GM12878 (cell line): ENCODE results near the gene FURIN. TPM values are rescaled to one million over a fixed set of nuclear protein-coding genes. Genes with fewer than 3 reads are reported as not detected.

Experiments used
- ATAC-seq: fragments of 200-7000 bp; cut with Tn5 transposase; 3 replicates; pipeline ENCODE4 v1.9.1; 2020; ENCODE audit warnings: mild to moderate bottlenecking, moderate library complexity
- BruUV-seq: library from RNA; stranded (reverse); fragments of 400-500 nt; replicated peaks from 2 replicates; lab custom pipeline; 2021; lab: Mats Ljungman, UMichigan
- CTCF ChIA-PET: fragments of 300-600 bp; sonication (Branson Sonifier 250); formaldehyde crosslinking; extraction: SDS; loops from one replicate; lab custom pipeline; 2021; ENCODE audit warnings: inconsistent platforms; lab: Yijun Ruan, JAX
- POLR2A ChIA-PET: fragments of 350-600 bp; formaldehyde crosslinking; extraction: SDS; loops from one replicate; lab custom pipeline; 2021; ENCODE audit warnings: inconsistent platforms; lab: Charles Lee
- RAD21 ChIA-PET: fragments of 300-600 bp; sonication (Branson Sonifier 250); formaldehyde crosslinking; loops from one replicate; lab custom pipeline; 2023; ENCODE audit warnings: antibody characterized with exemption; ENCODE audit not compliant: unreplicated experiment; lab: Charles Lee
- SMC1A ChIA-PET: fragments of 300-600 bp; sonication (Branson Sonifier 250); formaldehyde crosslinking; loops from one replicate; lab custom pipeline; 2023; ENCODE audit not compliant: unreplicated experiment, uncharacterized antibody; lab: Charles Lee
- DNase-seq: peaks from one replicate; pipeline ENCODE4 v3.0.0-alpha.2; 2011; ENCODE audit warnings: low read depth, low spot score
- FAIRE-seq: peaks from 3 replicates; lab custom pipeline; 2011; peaks lifted over from hg19 to GRCh38; lab: Jason Lieb, UNC
- H2AFZ ChIP-seq: 2 replicates; pipeline ENCODE4 v1.6.0; 2011; ENCODE audit warnings: low read depth, low read length, control low read depth; ENCODE audit not compliant: control insufficient read depth
- H3K27ac ChIP-seq: 2 replicates; pipeline ENCODE4 v1.5.1; 2011; ENCODE audit warnings: control low read depth; ENCODE audit not compliant: control insufficient read depth, insufficient read depth
- H3K27me3 ChIP-seq, 2 experiments: replicated peaks in 1 of 2; 2 replicates each; pipeline versions ENCODE4 v1.6.0 to v1.6.1; 2011; ENCODE audit warnings: low read length in 1 of 2; ENCODE audit not compliant: control insufficient read depth in 2 of 2, insufficient read depth in 2 of 2
- H3K36me3 ChIP-seq, 2 experiments: 2 replicates each; pipeline ENCODE4 v1.5.1; 2011; ENCODE audit warnings: low read length in 1 of 2; ENCODE audit not compliant: control insufficient read depth in 2 of 2, insufficient read depth in 2 of 2
- H3K4me1 ChIP-seq: 2 replicates; pipeline ENCODE4 v1.6.1; 2011; ENCODE audit warnings: mild to moderate bottlenecking, low read length, moderate library complexity, mixed read lengths; ENCODE audit not compliant: control insufficient read depth, insufficient read depth
- H3K4me2 ChIP-seq: 2 replicates; pipeline ENCODE4 v1.6.0; 2011; ENCODE audit warnings: control low read depth; ENCODE audit not compliant: control insufficient read depth, insufficient read depth
- H3K4me3 ChIP-seq: fragments of 200-600 bp; sonication (generic); 2 replicates; pipeline ENCODE4 v1.5.1; 2016
- H3K79me2 ChIP-seq: 2 replicates; pipeline ENCODE4 v1.6.0; 2011; ENCODE audit warnings: low read length; ENCODE audit not compliant: control insufficient read depth, insufficient read depth
- H3K9ac ChIP-seq: 2 replicates; pipeline ENCODE4 v1.8.0; 2011; ENCODE audit warnings: low read length, control low read depth, mixed read lengths; ENCODE audit not compliant: control insufficient read depth, insufficient read depth
- H3K9me3 ChIP-seq: replicated peaks from 3 replicates; pipeline ENCODE4 v1.5.1; 2011; ENCODE audit warnings: mild to moderate bottlenecking, low read length; ENCODE audit not compliant: control insufficient read depth, insufficient read depth
- H4K20me1 ChIP-seq: 2 replicates; pipeline ENCODE4 v1.6.0; 2011; ENCODE audit not compliant: control insufficient read depth, insufficient read depth
- EGR1 ChIP-seq, 2 experiments: IDR thresholded peaks; 1 replicate in 1 of 2; 2 replicates in 1 of 2; pipeline ENCODE4 v1.6.1; 2011 to 2012; ENCODE audit warnings: low read depth in 2 of 2, low read length in 2 of 2, borderline replicate concordance in 1 of 2, mild to moderate bottlenecking in 1 of 2, moderate library complexity in 1 of 2
- WGBS: methylation state at CpG from one replicate; pipeline ENCODE4 v1.1.6; 2016; ENCODE audit warnings: low lambda C conversion rate; ENCODE audit not compliant: insufficient replicate concordance, insufficient coverage; ENCODE audit errors: missing lambda C conversion rate; 5-methylcytosine and 5-hydroxymethylcytosine counted together
- in situ Hi-C: fragments of 300-500 bp; cut with MboI; formaldehyde crosslinking; loops from 9 replicates; pipeline ENCODE4 v1.14.3; 2018; ENCODE audit warnings: mixed read lengths
- intact Hi-C: fragments of 100-400 bp; cut with micrococcal nuclease; formaldehyde crosslinking; loops from one replicate; pipeline ENCODE4 v1.14.2; 2022; ENCODE audit not compliant: unreplicated experiment
- polyA plus RNA-seq, 11 experiments: library from polyadenylated mRNA; depleted of rRNA in 4 of 11; unstranded in 6 of 11; stranded (reverse) in 5 of 11; fragments of >200 nt; fragmentation: Nextera tagmentation in 4 of 11; fragmentation: Illumina TruSeq in 1 of 11; extraction: Ambion mirVana in 4 of 11; extraction: Trizol in 1 of 11; gene quantifications; 1 replicate in 1 of 11; 2 replicates in 10 of 11; pipeline versions ENCODE4 v1.2.1 to v1.2.3, GENCODE V29; 2011 to 2016; ENCODE audit warnings: inconsistent platforms in 2 of 11, missing spikeins in 2 of 11, low read depth in 1 of 11
- total RNA-seq, 4 experiments: library from RNA; depleted of rRNA in 3 of 4; stranded (reverse); fragments of >200 nt in 3 of 4; fragmentation: Illumina TruSeq in 1 of 4; extraction: Trizol in 1 of 4; gene quantifications; 2 replicates each; pipeline versions ENCODE4 v1.2.1 to v1.2.3, GENCODE V29; 2013 to 2021
- TF ChIP-seq, protein P1 (sequence below): IDR thresholded peaks from 2 replicates; pipeline ENCODE4 v1.6.1; 2012; ENCODE audit warnings: low read depth, low read length, improper control_type of control experiment

FURIN gene
- total and polyA plus RNA-seq, 10 of the 15 experiments (the other 5 are each of a cell fraction or from before 2014, with no cell fraction given) = 0.47 to 39.9 (median 8.0) TPM

DNA sequence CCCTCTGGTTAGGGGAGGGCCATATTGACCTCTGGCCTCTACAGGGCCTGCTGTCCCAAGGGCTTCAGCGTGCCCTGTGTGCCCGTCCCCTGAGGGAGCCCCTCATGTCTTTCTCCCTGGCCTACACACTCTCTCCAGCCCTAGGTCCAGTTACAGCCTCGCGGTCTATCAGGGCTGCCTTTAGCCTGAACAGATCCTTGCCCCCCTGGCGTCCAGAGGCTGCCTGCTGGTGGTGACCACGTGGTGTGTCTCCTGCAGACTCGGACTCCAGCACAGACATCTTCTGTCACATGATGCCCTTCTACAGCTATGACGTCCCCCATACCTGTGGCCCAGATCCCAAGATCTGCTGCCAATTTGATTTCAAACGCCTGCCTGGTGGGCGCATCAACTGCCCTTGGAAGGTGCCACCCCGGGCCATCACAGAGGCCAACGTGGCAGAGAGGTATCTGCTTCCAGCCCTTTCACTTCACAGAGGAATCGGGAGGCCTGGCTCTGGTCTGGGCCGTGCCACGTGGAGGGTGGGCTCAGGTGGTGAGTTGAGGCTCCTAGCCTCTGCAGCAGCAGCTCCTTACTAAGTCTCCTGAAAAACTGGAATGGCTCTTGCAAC, 38.8 kb downstream of the FURIN start:
- ATAC-seq = no peak
- Histone ChIP-seq H3K9ac (no peak overlapping the region), H2AFZ (no peak overlapping the region), H3K4me3 (no peak overlapping the region), H3K4me2 (no peak overlapping the region), H3K79me2 (peaks cover 17% of the 10 kb centered on the region), H3K27ac (no peak overlapping the region), H3K36me3 (peaks cover 18 to 44% of the 10 kb centered on the region in 2 experiments), H3K4me1 (peaks cover 4% of the 10 kb centered on the region), H4K20me1 (no peaks in the 10 kb centered on the region; the same call in 1 of the 2 replicates), H3K9me3 (no peaks in the 10 kb centered on the region), H3K27me3 (no peaks in the 10 kb centered on the region)
- ChIA-PET RAD21 (interaction anchor here (9.2 kb wide), 1 partner anchor 25 kb away, joined by 193 read pairs; the partner anchor contains the start of genes HDDC3 and UNC45A), POLR2A (interaction anchor here (0.6 kb wide), 1 partner anchor 374 kb away, joined by 7 read pairs; no protein-coding TSS in a partner anchor), SMC1A (no interaction called here), CTCF (interaction anchor here (15.1 kb wide), 1 partner anchor 22 kb away, joined by 480 read pairs; the partner anchor contains the start of genes HDDC3 and UNC45A)
- DNase-seq = no peak
- TF ChIP-seq EGR1 (IDR thresholded peaks at IDR 0.05; ENCODE audit: borderline replicate concordance in 1 of 2, low read depth in 2 of 2, low read length in 2 of 2) = no peak
- TF ChIP-seq, protein P1, sequence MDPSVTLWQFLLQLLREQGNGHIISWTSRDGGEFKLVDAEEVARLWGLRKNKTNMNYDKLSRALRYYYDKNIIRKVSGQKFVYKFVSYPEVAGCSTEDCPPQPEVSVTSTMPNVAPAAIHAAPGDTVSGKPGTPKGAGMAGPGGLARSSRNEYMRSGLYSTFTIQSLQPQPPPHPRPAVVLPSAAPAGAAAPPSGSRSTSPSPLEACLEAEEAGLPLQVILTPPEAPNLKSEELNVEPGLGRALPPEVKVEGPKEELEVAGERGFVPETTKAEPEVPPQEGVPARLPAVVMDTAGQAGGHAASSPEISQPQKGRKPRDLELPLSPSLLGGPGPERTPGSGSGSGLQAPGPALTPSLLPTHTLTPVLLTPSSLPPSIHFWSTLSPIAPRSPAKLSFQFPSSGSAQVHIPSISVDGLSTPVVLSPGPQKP = no peak
- no TSS peak for BruUV-seq
- intact Hi-C loops (no loop called here), in situ Hi-C loops (no loop called here)
- 93% methylated on average over 15 of the region's 15 CpGs for WGBS
- no peak for FAIRE-seq
